Lower lobe of right lung (tissue), 2 donors: Measurements from ENCODE around the gene GPATCH1. TPM values are rescaled to one million over a fixed set of nuclear protein-coding genes. Genes with fewer than 3 reads are reported as not detected.

ENCODE experiments used
- ATAC-seq, 2 donors: fragments of 200-7000 bp; cut with Tn5 transposase; one replicate each; pipeline ENCODE4 v1.9.1; 2020 to 2022; ENCODE audit warnings: mild to moderate bottlenecking in 2 of 2, moderate library complexity in 2 of 2
- DNase-seq: peaks from one replicate; pipeline ENCODE4 v3.0.0-alpha.2; 2020
- H3K27ac ChIP-seq: fragments of 200-600 bp; one replicate; pipeline ENCODE4 v1.8.0; 2022
- H3K27me3 ChIP-seq: fragments of 200-600 bp; one replicate; pipeline ENCODE4 v1.8.0; 2022; ENCODE audit warnings: low read depth
- H3K36me3 ChIP-seq: fragments of 200-600 bp; one replicate; pipeline ENCODE4 v1.8.0; 2022; ENCODE audit warnings: mild to moderate bottlenecking
- H3K4me1 ChIP-seq: fragments of 200-600 bp; one replicate; pipeline ENCODE4 v1.8.0; 2022
- H3K4me3 ChIP-seq: fragments of 200-600 bp; one replicate; pipeline ENCODE4 v1.8.0; 2022; ENCODE audit warnings: mild to moderate bottlenecking
- H3K9me3 ChIP-seq: fragments of 200-600 bp; one replicate; pipeline ENCODE4 v1.8.0; 2022
- CTCF ChIP-seq: fragments of 200-600 bp; IDR thresholded peaks from one replicate; pipeline ENCODE4 v1.8.0; 2022; ENCODE audit warnings: antibody characterized with exemption, mild to moderate bottlenecking
- intact Hi-C: fragments of 100-400 bp; cut with DNase I; formaldehyde crosslinking; loops from one replicate; pipeline ENCODE4 v1.11.0; 2022
- total RNA-seq: library from RNA; stranded (reverse); fragmentation: NEBNext Ultra II Directional; extraction: Animal tissue kit (Norgen Biotek cat#: 25700); gene quantifications from one replicate; pipeline ENCODE4 v1.2.1, GENCODE V29; 2021
- donor health status: DM: no; HTN: yes; CAD: no; lungs with severe emphysema.

Gene GPATCH1
- total RNA-seq, 1 donor from 2014 or later: 8.4 TPM

- peak; percentile 95 to 98 for ATAC-seq
- H3K9me3 ChIP-seq: no peaks in the 10 kb centered on the region
Observed at GRCh38 chr19:33064792-33065550, 16.0 kb upstream of the GPATCH1 start, which contains the start of gene RHPN2. Gene RHPN2 (minus strand): TSS chr19:33064888. CDS start chr19:33064852, 36 bp downstream.

GRCh38 chr19:33066543-33066942 lies 14.4 kb upstream of the GPATCH1 start:
- intact Hi-C loops: no loop called here
- Histone ChIP-seq H3K4me1 (peaks cover 7% of the 10 kb centered on the region), H3K27me3 (peaks cover 39% of the 10 kb centered on the region), H3K9me3 (no peaks in the 10 kb centered on the region), H3K36me3 (no peaks in the 10 kb centered on the region), H3K27ac (no peak overlapping the region), H3K4me3 (no peak overlapping the region)
- DNase-seq (no peak), ATAC-seq (no peak)
- TF ChIP-seq CTCF: no peak

More at GRCh38 chr19:33064792-33065550, 16.0 kb upstream of the GPATCH1 start, which contains the start of gene RHPN2:
- intact Hi-C loops: no loop called here
- peaks cover 39% of the 10 kb centered on the region for H3K27me3 ChIP-seq
- peak within 1 kb of the TSS; percentile 65 for H3K4me3 ChIP-seq
- no peak for TF ChIP-seq CTCF
- peaks cover 7% of the 10 kb centered on the region for H3K4me1 ChIP-seq
- no peak within 1 kb of the TSS for H3K27ac ChIP-seq
- DNase-seq: peak; percentile 71
- H3K36me3 ChIP-seq: no peaks in the 10 kb centered on the region

GRCh38 chr19:33067121-33067520 lies 13.9 kb upstream of the GPATCH1 start:
- Histone ChIP-seq H3K36me3 (no peaks in the 10 kb centered on the region), H3K4me1 (peaks cover 7% of the 10 kb centered on the region), H3K4me3 (no peak overlapping the region), H3K27me3 (peaks cover 33% of the 10 kb centered on the region), H3K9me3 (no peaks in the 10 kb centered on the region), H3K27ac (no peak overlapping the region)
- TF ChIP-seq CTCF: no peak
- DNase-seq: no peak
- ATAC-seq: no peak
- intact Hi-C loops: no loop called here

GRCh38 chr19:33071887-33072286 lies 9.1 kb upstream of the GPATCH1 start:
- Histone ChIP-seq H3K4me3 (no peak overlapping the region), H3K27ac (no peak overlapping the region), H3K36me3 (no peaks in the 10 kb centered on the region), H3K27me3 (no peaks in the 10 kb centered on the region), H3K9me3 (no peaks in the 10 kb centered on the region), H3K4me1 (no peaks in the 10 kb centered on the region)
- intact Hi-C loops: no loop called here
- no peak for ATAC-seq
- TF ChIP-seq CTCF: no peak
- DNase-seq: no peak

GRCh38 chr19:33075519-33075918 lies 5.5 kb upstream of the GPATCH1 start:
- Histone ChIP-seq H3K4me1 (peaks cover 5% of the 10 kb centered on the region), H3K27ac (no peak overlapping the region), H3K9me3 (no peaks in the 10 kb centered on the region), H3K27me3 (no peaks in the 10 kb centered on the region), H3K4me3 (no peak overlapping the region), H3K36me3 (no peaks in the 10 kb centered on the region)
- intact Hi-C loops: no loop called here
- no peak for ATAC-seq
- no peak for DNase-seq
- no peak for TF ChIP-seq CTCF
